H9 (cell line): ENCODE measurements around the gene APOBEC3B. TPM values are rescaled to one million over a fixed set of nuclear protein-coding genes. Genes with fewer than 3 reads are reported as not detected.

ENCODE experiments used
- DNase-seq: peaks from one replicate; pipeline ENCODE4 v3.0.0-alpha.2; 2017
- H2AFZ ChIP-seq: one replicate; pipeline ENCODE4 v1.6.1; 2013; ENCODE audit warnings: mild to moderate bottlenecking, low read length, control low read depth, moderate library complexity
- H2AK5ac ChIP-seq: 2 replicates; pipeline ENCODE4 v1.6.1; 2013; ENCODE audit warnings: low read length, control low read depth, mixed read lengths; ENCODE audit not compliant: insufficient read length
- H2BK120ac ChIP-seq: one replicate; pipeline ENCODE4 v1.6.1; 2013; ENCODE audit warnings: low read depth, mild to moderate bottlenecking, low read length, control low read depth, inconsistent platforms; ENCODE audit not compliant: poor library complexity, severe bottlenecking
- H2BK12ac ChIP-seq: 2 replicates; pipeline ENCODE4 v1.6.1; 2013; ENCODE audit warnings: low read length, control low read depth, mixed read lengths, low read depth; ENCODE audit not compliant: insufficient read length
- H2BK15ac ChIP-seq: 2 replicates; pipeline ENCODE4 v1.6.1; 2013; ENCODE audit warnings: low read depth, low read length, control low read depth
- H2BK20ac ChIP-seq: one replicate; pipeline ENCODE4 v1.6.1; 2013; ENCODE audit warnings: low read depth, mild to moderate bottlenecking, low read length, control low read depth, inconsistent platforms; ENCODE audit not compliant: poor library complexity, severe bottlenecking
- H2BK5ac ChIP-seq: 2 replicates; pipeline ENCODE4 v1.6.1; 2013; ENCODE audit warnings: low read length, control low read depth, mixed read lengths; ENCODE audit not compliant: insufficient read length
- H3K14ac ChIP-seq: 2 replicates; pipeline ENCODE4 v1.6.1; 2013; ENCODE audit warnings: low read length, control low read depth; ENCODE audit not compliant: insufficient read depth
- H3K18ac ChIP-seq: 2 replicates; pipeline ENCODE4 v1.6.1; 2013; ENCODE audit warnings: low read depth, mild to moderate bottlenecking, mixed read lengths, low read length, control low read depth; ENCODE audit not compliant: insufficient read length
- H3K23ac ChIP-seq: 2 replicates; pipeline ENCODE4 v1.6.1; 2013; ENCODE audit warnings: low read length, control low read depth, mixed read lengths, low read depth; ENCODE audit not compliant: insufficient read length
- H3K23me2 ChIP-seq: 2 replicates; pipeline ENCODE4 v1.6.1; 2013; ENCODE audit warnings: low read depth, mild to moderate bottlenecking, mixed read lengths, low read length, control low read depth; ENCODE audit not compliant: insufficient read length, poor library complexity, severe bottlenecking
- H3K27ac ChIP-seq: 2 replicates; pipeline ENCODE4 v1.5.1; 2013; ENCODE audit warnings: low read length, control low read depth, mixed read lengths, low read depth; ENCODE audit not compliant: insufficient read length
- H3K27me3 ChIP-seq: 2 replicates; pipeline ENCODE4 v1.6.1; 2013; ENCODE audit warnings: low read length, control low read depth, inconsistent platforms; ENCODE audit not compliant: insufficient read depth
- H3K4ac ChIP-seq: 2 replicates; pipeline ENCODE4 v1.6.1; 2013; ENCODE audit warnings: low read depth, mild to moderate bottlenecking, control low read depth, inconsistent platforms, low read length, moderate library complexity
- H3K4me1 ChIP-seq: 2 replicates; pipeline ENCODE4 v1.6.1; 2013; ENCODE audit warnings: low read length, control low read depth, inconsistent platforms; ENCODE audit not compliant: insufficient read depth
- H3K4me2 ChIP-seq: 2 replicates; pipeline ENCODE4 v1.6.1; 2013; ENCODE audit warnings: low read length, control low read depth, mixed read lengths; ENCODE audit not compliant: insufficient read length, insufficient read depth
- H3K56ac ChIP-seq: 2 replicates; pipeline ENCODE4 v1.6.1; 2013; ENCODE audit warnings: low read depth, mild to moderate bottlenecking, mixed read lengths, low read length, control low read depth; ENCODE audit not compliant: insufficient read length
- H3K79me1 ChIP-seq: 2 replicates; pipeline ENCODE4 v1.6.1; 2013; ENCODE audit warnings: low read depth, mild to moderate bottlenecking, moderate library complexity, low read length, control low read depth, inconsistent platforms; ENCODE audit not compliant: insufficient read depth, poor library complexity, severe bottlenecking
- H3K79me2 ChIP-seq: 2 replicates; pipeline ENCODE4 v1.6.1; 2013; ENCODE audit warnings: low read length, control low read depth, inconsistent platforms; ENCODE audit not compliant: insufficient read depth
- H3K9ac ChIP-seq: 2 replicates; pipeline ENCODE4 v1.6.1; 2013; ENCODE audit warnings: low read length, control low read depth, mixed read lengths; ENCODE audit not compliant: insufficient read length; ENCODE audit errors: extremely low read depth
- H3K9me3 ChIP-seq: one replicate; pipeline ENCODE4 v1.6.1; 2013; ENCODE audit warnings: low read depth, low read length, inconsistent platforms; ENCODE audit not compliant: control insufficient read depth
- H3T11ph ChIP-seq: one replicate; pipeline ENCODE4 v1.6.1; 2013; ENCODE audit warnings: mild to moderate bottlenecking, low read length, control low read depth, inconsistent platforms
- H4K20me1 ChIP-seq: one replicate; pipeline ENCODE4 v1.6.1; 2013; ENCODE audit not compliant: control insufficient read depth, insufficient read length, insufficient read depth
- H4K5ac ChIP-seq: 2 replicates; pipeline ENCODE4 v1.6.1; 2013; ENCODE audit warnings: low read depth, mild to moderate bottlenecking, mixed read lengths, low read length, control low read depth; ENCODE audit not compliant: insufficient read length
- H4K8ac ChIP-seq: replicated peaks from 2 replicates; pipeline ENCODE4 v1.6.1; 2013; ENCODE audit warnings: low read length, control low read depth, mixed read lengths, low read depth; ENCODE audit not compliant: insufficient read length
- H4K91ac ChIP-seq: 2 replicates; pipeline ENCODE4 v1.6.1; 2013; ENCODE audit warnings: low read depth, mild to moderate bottlenecking, moderate library complexity, mixed read lengths, low read length, control low read depth; ENCODE audit not compliant: insufficient read length
- H3K27ac Mint-ChIP-seq, 3 experiments: 2 replicates in 2 of 3; 3 replicates in 1 of 3; pipeline ENCODE4 v1.8.0; 2020 to 2021; ENCODE audit warnings: mixed read lengths in 3 of 3, mild to moderate bottlenecking in 1 of 3, moderate library complexity in 1 of 3
- H3K27me3 Mint-ChIP-seq: 2 replicates; pipeline ENCODE4 v1.8.0; 2021; ENCODE audit warnings: low read depth, mild to moderate bottlenecking, moderate library complexity, mixed read lengths
- H3K36me3 Mint-ChIP-seq, 3 experiments: 2 replicates in 2 of 3; 3 replicates in 1 of 3; pipeline ENCODE4 v1.8.0; 2020 to 2021; ENCODE audit warnings: low read depth in 3 of 3, mixed read lengths in 3 of 3; ENCODE audit not compliant: insufficient read depth in 1 of 3
- H3K4me1 Mint-ChIP-seq, 2 experiments: 2 replicates each; pipeline ENCODE4 v1.8.0; 2020; ENCODE audit warnings: mixed read lengths in 2 of 2
- H3K4me3 Mint-ChIP-seq, 2 experiments: 2 replicates in 1 of 2; 3 replicates in 1 of 2; pipeline ENCODE4 v1.8.0; 2020 to 2021; ENCODE audit warnings: mild to moderate bottlenecking in 2 of 2, mixed read lengths in 2 of 2, moderate library complexity in 1 of 2
- H3K9me3 Mint-ChIP-seq, 2 experiments: 2 replicates in 1 of 2; 3 replicates in 1 of 2; pipeline ENCODE4 v1.8.0; 2020; ENCODE audit warnings: mild to moderate bottlenecking in 2 of 2, mixed read lengths in 2 of 2, moderate library complexity in 1 of 2
- WGBS: extraction: QIAGEN DNeasy Blood & Tissue Kit; methylation state at CpG from one replicate; pipeline ENCODE4 v1.1.7; 2013; ENCODE audit warnings: missing lambda C conversion rate, low lambda C conversion rate, mixed read lengths; ENCODE audit not compliant: insufficient read length; ENCODE audit errors: extremely low coverage; 5-methylcytosine and 5-hydroxymethylcytosine counted together
- long read RNA-seq: library from polyadenylated mRNA; unstranded; transcript quantifications from one replicate; pipeline ENCODE4 v2.0.0, GENCODE V29; 2020
- total RNA-seq: library from RNA; stranded (reverse); gene quantifications from 2 replicates; pipeline ENCODE4 v1.2.1, GENCODE V29; 2021
- TF ChIP-seq, protein P1 (sequence below): fragments of 200-600 bp; sonication (generic); conservative IDR thresholded peaks from 3 replicates; pipeline ENCODE4 v1.8.0; 2021; ENCODE audit warnings: antibody characterized with exemption, mild to moderate bottlenecking

Gene APOBEC3B
- 28.1 and 29.0 TPM in 2 replicates for total RNA-seq
- long read RNA-seq, transcript APOBEC3B-203 (7 exons, 1,844 nt) = minor isoform, 5 of 283 reads
- long read RNA-seq, transcript APOBEC3B-201 (8 exons, 1,533 nt) = major isoform, 265 of 283 reads
- long read RNA-seq, partial matches to known transcripts = 3 of 283 reads
- long read RNA-seq, other reads (novel, unspliced or antisense) = 9 of 283 reads

DNA sequence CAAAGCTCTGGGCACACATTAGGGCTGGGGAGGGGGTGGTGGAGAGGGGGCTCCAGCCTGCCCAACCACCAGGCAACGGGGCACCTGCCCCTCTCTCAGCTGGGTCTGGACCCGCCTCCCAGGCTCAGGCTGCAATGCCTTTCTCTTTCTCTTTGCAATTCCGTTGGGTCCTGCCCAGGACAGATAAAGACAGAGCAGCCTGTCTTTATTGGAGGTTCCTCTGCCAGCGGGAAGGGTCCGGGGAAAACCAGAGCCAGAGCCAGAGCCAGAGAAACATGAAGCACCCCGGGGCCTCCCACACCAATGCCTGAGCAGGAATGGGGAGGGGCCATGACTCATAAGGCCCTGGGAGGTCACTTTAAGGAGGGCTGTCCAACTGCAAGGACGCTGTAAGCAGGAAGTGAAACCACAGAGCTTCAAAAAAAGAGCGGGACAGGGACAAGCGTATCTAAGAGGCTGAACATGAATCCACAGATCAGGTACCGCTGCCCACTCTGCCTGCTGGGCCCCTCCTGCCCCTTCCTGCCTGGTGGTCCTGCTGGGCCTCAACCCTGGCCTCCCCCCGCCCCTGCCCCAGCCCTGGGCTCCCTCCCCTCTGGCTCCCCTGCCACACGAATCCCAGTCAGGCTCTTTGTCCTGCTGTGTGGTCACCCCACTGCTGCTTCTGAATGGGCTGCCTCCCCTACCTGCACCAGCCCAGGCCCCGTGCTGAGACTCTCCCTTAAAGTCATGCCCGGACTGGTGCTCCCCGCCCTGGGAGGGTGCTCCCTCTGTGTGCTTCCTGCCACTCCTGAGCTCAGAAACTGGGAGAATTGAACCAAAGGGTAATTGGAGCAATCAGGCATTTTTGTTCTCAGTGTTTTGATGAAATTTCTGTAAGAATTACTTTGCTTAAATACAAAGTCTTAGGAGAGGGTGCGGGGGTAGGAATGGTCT lies at the start of gene APOBEC3B:
Gene APOBEC3B, plus strand, starts transcription at position 356 of the 936 bp plus-strand sequence. Its CDS starts 107 bp downstream, at position 463.
- no peaks in the 10 kb centered on the region for H3K79me2 ChIP-seq
- no peaks in the 10 kb centered on the region for H3K23me2 ChIP-seq
- no peak within 1 kb of the TSS for H3K4ac ChIP-seq
- no CpG with 5 or more reads among the region's 16 CpGs for WGBS
- H3K79me1 ChIP-seq = no peaks in the 10 kb centered on the region
- H4K91ac ChIP-seq = no peak within 1 kb of the TSS
- H2AFZ ChIP-seq = no peak within 1 kb of the TSS
- no peak within 1 kb of the TSS for H3K9ac ChIP-seq
- Mint-ChIP-seq H3K4me1 (peaks cover 24 to 25% of the 10 kb centered on the region in 2 experiments), H3K9me3 (peaks cover 35 to 39% of the 10 kb centered on the region in 2 experiments), H3K27me3 (peaks cover 12% of the 10 kb centered on the region), H3K27ac (peak within 1 kb of the TSS in 2 of 3 experiments; percentile 76 to 96; a peak in 4 of 7 replicates), H3K36me3 (peaks cover 12 to 44% (median 37%) of the 10 kb centered on the region in 3 experiments; a peak in 6 of 7 replicates), H3K4me3 (peak within 1 kb of the TSS; percentile 31 to 49; a peak in 3 of 5 replicates)
- no peak within 1 kb of the TSS for H2AK5ac ChIP-seq
- no peak within 1 kb of the TSS for H2BK5ac ChIP-seq
- H3K9me3 ChIP-seq = no peaks in the 10 kb centered on the region
- no peak within 1 kb of the TSS for H2BK20ac ChIP-seq
- H3K4me2 ChIP-seq = no peak within 1 kb of the TSS
- no peak within 1 kb of the TSS for H3K27ac ChIP-seq
- no peak within 1 kb of the TSS for H2BK12ac ChIP-seq
- H4K20me1 ChIP-seq = no peaks in the 10 kb centered on the region
- no peak within 1 kb of the TSS for H4K8ac ChIP-seq
- H3K18ac ChIP-seq = peak within 1 kb of the TSS; percentile 76
- H3K4me1 ChIP-seq = no peaks in the 10 kb centered on the region
- H3K14ac ChIP-seq = no peak within 1 kb of the TSS
- peak; percentile 78 for DNase-seq
- H3K23ac ChIP-seq = no peak within 1 kb of the TSS
- H2BK120ac ChIP-seq = no peak within 1 kb of the TSS
- H3K27me3 ChIP-seq = no peaks in the 10 kb centered on the region
- no peak within 1 kb of the TSS for H2BK15ac ChIP-seq
- no peak within 1 kb of the TSS for H3K56ac ChIP-seq
- no peak within 1 kb of the TSS for H4K5ac ChIP-seq
- TF ChIP-seq, protein P1, sequence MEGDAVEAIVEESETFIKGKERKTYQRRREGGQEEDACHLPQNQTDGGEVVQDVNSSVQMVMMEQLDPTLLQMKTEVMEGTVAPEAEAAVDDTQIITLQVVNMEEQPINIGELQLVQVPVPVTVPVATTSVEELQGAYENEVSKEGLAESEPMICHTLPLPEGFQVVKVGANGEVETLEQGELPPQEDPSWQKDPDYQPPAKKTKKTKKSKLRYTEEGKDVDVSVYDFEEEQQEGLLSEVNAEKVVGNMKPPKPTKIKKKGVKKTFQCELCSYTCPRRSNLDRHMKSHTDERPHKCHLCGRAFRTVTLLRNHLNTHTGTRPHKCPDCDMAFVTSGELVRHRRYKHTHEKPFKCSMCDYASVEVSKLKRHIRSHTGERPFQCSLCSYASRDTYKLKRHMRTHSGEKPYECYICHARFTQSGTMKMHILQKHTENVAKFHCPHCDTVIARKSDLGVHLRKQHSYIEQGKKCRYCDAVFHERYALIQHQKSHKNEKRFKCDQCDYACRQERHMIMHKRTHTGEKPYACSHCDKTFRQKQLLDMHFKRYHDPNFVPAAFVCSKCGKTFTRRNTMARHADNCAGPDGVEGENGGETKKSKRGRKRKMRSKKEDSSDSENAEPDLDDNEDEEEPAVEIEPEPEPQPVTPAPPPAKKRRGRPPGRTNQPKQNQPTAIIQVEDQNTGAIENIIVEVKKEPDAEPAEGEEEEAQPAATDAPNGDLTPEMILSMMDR = no peak
- H3T11ph ChIP-seq = no peak within 1 kb of the TSS
